ENCODE data around the gene MCEE.
"Not testable (repeated sequence)": the region's sequence is repeated elsewhere in the genome, so short reads cannot be mapped to it uniquely, and the experiment has no call there.

Gene MCEE

GRCh38 chr2:71125506-71126294, 4.3 kb downstream of the MCEE start:
- no peak for DNase-seq

- DNase-seq = no peak
Observed at GRCh38 chr2:71122387-71123298, 7.4 kb downstream of the MCEE start.

DNA sequence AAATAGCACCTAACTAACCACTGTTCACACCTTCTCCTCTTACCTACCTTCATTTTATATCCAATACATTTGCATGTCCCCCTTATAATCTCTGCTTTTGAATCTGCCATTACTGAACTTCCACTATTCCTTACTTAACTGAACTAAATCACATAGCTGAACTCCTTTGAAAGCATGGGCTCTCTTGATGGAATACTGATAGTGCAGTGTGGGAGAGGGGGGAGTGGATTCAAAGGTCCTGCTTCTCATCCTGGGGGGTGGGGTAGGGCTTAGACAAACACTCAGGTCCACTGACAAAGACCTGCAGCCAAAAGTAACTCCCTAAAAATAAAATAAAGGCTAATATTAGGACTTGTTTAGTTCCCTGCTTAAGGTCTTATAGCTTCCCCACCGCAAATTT, 8.6 kb downstream of the MCEE start:
- no peak for DNase-seq

DNA sequence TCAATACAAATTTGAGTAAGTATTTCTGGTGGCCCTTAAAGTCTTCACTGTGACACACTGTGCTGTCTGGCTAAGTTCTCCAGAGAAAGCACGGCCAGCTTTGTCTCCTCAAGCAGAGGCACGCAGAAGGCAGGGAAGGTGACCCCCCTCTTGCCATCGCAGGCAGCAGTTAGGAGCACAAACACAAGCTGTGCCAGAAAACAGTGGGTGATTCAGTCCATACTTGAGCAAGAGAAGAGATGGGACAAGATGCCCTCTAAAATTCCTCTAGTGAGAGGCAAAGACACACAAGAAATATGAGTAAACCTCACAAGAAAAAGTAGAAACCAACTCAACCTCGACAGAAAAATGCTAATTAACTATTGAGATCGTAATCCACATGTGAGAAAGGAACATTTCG, 9.8 kb downstream of the MCEE start:
- DNase-seq = no peak

DNA sequence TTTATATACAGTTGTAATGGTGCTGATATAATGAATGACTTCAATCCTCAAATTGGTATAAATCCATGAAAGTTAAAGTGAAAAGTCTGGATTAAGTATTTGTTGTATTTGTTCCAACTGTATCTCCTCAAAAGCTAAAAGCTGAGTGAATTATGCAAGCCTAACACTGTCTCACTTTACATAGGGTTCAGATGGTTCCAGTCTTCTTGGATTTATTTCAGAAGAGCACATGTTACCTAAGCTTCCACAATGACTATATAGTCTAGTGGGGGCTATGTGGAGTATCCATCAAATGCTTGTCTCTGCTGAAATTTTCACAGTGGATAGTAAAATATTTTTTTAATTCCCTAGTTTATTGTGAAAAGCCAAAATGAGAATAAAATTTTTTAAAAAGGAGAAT, 13.0 kb downstream of the MCEE start:
- no peak for DNase-seq

GRCh38 chr2:71113843-71114242, 16.2 kb downstream of the MCEE start:
- DNase-seq = no peak

DNA sequence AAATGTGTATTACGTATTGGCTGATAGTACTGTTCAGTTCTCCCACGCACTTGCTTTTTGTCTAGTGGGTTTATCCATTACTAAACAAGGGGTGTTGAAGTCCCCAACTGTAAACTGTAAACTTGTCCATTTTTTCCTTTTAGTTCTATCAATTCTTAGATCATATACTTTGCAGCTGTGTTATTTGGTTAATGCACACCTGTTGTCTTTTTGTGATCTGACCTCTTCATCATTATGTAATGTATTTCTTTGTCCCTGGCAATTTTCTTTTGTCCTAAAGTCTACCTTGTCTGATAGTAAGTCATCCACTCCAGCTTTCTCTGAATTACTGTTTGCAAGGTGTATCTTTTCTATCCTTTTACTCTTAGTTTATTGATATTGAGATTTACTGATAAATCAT, 21.9 kb downstream of the MCEE start:
- no peak for DNase-seq

DNA sequence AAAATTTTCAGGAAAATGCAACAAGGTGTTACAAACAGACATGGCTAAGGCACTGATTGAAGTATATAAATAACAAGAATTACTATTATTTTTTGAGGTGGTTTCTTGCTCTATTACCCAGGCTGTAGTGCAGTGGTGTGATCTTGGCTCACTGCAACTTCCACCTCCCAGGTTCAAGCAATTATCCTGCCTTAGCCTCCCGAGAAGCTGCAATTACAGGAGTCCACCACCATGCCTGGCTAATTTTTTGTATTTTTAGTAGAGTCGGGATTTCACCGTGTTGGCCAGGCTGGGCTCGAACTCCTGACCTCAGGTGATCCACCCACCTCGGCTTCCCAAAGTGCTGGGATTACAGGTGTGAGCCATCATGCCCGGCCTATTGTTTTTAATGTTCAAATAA, 23.6 kb downstream of the MCEE start:
- DNase-seq = not testable (repeated sequence)

DNA sequence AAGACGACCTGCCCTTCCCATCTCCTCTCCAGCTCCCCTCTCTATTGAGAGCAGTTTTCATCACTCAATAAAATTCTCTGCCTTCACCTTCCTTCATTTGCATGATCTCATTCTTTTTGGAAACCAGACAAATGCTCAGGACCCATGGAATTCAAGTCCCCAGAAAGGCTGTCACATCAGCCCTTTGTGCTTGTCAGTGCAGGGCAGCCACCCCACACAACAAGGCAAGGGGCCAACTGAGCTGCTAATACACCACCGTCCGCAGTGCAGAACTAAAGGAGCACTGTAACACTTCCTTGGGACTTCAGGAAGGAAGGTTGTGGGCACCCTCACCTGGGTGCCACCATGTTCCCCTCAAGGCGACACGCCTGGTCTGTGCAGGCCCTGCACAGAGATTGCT, 26.2 kb downstream of the MCEE start:
- no peak for DNase-seq

DNA sequence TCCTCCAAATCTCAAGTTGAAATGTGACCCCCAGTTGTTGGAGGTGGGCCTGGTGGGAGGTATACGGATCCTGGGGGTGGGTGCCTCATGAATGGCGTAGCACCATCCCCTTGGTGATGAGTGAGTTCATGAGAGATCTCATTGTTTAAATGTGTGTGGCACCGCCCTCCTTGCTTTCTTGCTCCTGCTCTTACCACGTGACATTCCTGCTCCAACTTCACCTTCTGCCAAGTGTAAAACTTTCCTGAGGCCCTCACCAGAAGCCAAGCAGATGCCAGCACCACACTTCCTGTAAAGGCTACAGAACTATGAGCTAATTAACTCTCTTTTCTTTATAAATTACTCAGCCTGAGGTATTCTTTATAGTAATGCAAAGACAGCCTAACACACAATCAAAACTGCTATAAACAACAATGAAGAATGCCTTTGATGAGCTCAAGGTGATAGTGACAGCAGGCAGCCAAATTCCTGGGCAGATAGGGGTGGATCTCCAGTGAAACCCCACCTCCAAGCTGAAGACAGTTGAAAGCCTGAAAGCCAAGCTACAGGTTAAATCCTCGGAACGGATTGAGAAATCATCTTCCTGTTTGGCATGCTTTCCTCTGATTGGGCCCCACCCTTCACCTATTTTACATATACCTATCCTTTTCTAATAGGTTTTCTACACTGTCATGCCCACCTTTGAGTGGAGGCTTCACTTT, 26.9 kb downstream of the MCEE start:
- no peak for DNase-seq

- DNase-seq = no peak
Observed at GRCh38 chr2:71101656-71102055, 28.4 kb downstream of the MCEE start.

DNA sequence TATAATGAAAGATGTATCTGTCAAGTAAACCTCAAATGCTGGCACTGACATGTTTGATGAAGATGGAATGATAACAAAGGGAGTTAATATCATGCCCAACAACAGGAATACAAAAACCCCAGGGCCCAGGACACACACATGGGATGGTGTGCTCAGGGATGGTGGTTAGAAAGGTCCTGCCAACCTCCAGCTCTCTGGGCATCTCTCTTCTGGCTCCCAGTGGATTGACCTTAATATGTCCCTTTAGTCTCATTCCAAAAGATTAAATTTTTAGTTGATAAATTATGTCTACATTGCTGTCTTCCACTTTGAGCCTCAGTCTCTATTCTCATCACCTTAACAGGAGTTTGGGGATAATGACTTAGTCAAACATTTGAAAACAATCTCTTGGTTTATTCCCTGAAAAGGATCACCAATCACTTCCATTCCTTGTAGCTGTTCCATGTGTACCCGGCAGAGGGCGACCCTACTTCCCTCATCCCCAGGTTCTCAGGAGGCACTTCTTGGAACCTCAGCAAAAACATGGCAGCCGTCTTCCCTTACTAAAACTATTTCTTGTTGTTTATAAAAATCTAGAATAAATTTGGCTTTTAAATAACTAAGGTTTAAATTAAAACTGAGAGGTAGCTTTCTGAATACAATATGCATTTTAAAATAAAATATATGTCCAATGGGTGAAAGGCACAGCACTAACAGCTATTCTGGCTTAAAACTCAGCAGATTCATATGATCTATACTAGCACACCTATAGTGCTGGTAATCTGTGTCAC, 29.6 kb downstream of the MCEE start:
- peak; percentile 10 for DNase-seq

DNA sequence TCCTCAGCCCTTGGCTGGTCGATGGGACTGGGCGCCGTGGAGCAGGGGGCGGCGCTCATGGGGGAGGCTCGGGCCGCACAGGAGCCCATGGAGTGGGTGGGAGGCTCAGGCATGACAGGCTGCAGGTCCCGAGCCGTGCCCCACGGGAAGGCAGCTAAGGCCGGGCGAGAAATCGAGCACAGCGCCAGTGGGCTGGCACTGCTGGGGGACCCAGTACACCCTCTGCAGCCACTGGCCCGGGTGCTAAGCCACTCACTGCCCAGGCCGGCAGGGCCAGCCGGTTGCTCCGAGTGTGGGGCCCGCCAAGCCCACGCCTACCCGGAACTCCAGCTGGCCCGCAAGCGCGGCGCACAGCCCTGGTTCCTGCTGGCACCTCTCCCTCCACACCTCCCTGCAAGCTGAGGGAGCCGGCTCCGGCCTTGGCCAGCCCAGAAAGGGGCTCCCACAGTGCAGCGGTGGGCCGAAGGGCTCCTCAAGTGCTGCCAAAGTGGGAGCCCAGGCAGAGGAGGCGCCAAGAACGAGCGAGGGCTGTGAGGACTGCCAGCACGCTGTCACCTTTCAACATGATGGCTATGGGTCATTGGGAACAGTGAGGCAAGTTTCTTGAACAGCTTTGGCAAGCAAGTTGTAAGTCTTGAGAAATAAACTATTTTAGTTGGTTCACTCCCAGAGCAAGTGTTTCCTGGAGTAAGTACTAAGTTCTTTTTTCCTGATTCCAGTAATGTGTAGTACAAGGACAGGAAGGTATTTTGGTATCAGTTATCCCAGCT, 37.4 kb downstream of the MCEE start:
- DNase-seq = not testable (repeated sequence)

GRCh38 chr2:71091808-71092207, 38.2 kb downstream of the MCEE start:
- not testable (repeated sequence) for DNase-seq

DNA sequence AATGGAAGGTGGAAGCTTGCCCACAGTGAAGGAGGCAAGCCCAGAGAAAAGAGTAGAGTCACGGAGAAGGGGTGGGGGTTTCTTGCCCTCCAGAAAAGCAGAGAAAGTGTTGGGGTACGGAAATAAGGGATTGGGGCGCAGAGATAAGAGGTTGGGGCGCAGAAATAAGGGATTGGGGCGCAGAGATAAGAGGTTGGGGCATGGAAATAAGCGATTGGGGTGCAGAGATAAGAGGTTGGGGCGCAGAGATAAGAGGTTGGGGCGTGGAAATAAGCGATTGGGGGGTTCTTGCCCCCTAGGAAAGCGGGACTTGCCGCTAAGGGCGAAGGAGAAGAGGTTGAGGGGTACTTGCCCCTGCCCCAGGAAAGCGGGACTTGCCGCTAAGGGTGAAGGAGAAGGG, 40.6 kb downstream of the MCEE start:
- not testable (repeated sequence) for DNase-seq

GRCh38 chr2:71085325-71086003, 44.6 kb downstream of the MCEE start:
- DNase-seq = not testable (repeated sequence)

GRCh38 chr2:71083752-71084312, 46.2 kb downstream of the MCEE start:
- DNase-seq = not testable (repeated sequence)

- not testable (repeated sequence) for DNase-seq
Observed at GRCh38 chr2:71083297-71083696, 46.7 kb downstream of the MCEE start.

- no peak for DNase-seq
Observed at GRCh38 chr2:71082402-71083252, 47.4 kb downstream of the MCEE start.

DNA sequence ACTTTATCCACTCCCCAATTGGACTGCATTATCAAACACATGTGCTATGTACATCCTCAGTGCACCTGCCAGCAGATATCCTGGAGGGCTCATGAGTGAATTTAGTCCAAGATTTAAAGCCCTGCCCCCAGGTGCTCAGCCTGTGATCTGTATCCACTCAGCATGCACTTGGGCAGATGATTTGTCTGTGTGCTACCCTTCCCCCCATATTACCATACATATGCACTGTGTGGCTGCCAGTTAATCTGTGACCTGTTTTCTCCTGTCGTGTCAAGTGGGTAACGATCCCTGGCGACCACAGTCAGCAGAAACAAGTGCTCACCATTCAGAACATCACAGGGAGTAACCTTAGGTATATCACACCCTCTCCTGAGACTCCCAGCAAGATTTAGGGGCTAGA, 51.4 kb downstream of the MCEE start:
- DNase-seq = no peak
